ENCODE results near the gene ASPSCR1. TPM values are rescaled to one million over a fixed set of nuclear protein-coding genes. Genes with fewer than 3 reads are reported as not detected.
A peak's percentile ranks its signal among the peaks of the same experiment; 100 is the strongest.

The ASPSCR1 gene
- total RNA-seq, 1 experiment from 2014 or later: 51.0 TPM

DNA sequence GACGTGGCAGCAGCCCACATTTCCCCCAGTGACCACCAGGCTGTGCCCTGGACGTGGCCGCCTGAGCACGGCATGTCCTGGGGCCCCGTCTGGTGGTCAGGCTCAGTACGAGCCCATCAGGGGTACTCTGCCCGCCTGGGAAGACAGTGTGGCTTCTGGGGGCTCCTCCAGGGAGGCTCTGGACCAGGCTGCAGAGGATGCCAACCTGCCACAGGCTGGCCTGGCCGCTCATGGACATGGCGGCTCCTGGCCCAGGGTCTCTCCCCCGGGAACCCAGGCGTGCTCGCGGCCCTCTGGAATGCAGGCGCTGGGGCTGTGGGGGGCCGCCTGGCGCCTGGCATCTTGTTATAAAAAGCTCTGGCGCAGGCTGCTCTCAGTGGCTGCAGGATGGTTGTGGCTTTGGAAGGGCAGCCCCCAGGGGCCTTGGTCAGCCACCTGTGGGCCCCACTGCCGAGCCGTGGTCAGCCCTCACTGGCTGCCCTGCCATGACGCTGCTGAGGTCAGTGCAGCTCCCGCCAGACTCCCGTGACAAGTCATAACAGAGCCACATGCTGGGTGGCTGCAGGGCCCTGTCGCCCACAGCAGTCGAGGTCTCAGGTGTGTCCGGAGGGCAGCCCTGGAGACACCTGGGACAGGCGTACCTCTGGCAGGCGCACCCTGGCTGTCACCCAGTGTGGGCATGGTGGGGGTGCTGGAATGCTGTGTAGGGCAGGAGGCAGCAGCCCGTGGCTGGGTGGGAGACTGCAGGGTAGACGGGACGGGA lies 30.2 kb downstream of the ASPSCR1 start:
- POLR2A ChIA-PET: no interaction called here
- Histone ChIP-seq H3K4me2 (ENCODE audit: low read length) (no peak overlapping the region), H3K9me3 (ENCODE audit: control insufficient read depth in 1 of 2, insufficient read depth in 1 of 2, low read depth in 1 of 2, low read length in 2 of 2) (no peaks in the 10 kb centered on the region), H3K27ac (ENCODE audit: low read depth, low read length) (peak overlapping the region; percentile 5; the same call in 1 of the 2 replicates), H3K36me3 (ENCODE audit: control insufficient read depth in 1 of 2, insufficient read depth in 2 of 2, low read length in 2 of 2) (no peaks in the 10 kb centered on the region), H2AFZ (ENCODE audit: low read depth, low read length, poor library complexity, severe bottlenecking) (no peak overlapping the region), H3K9me2 (ENCODE audit: insufficient read depth) (no peaks in the 10 kb centered on the region), H3K4me1 (ENCODE audit: control insufficient read depth in 1 of 2, insufficient read depth in 2 of 2, low read length in 2 of 2) (peaks cover 23 to 30% of the 10 kb centered on the region in 2 experiments), H3K4me3 (replicated peaks in 1 of 2; ENCODE audit: low read depth in 1 of 2, low read length in 2 of 2) (no peak overlapping the region), H3K79me2 (ENCODE audit: insufficient read depth, low read length) (no peaks in the 10 kb centered on the region), H3K27me3 (ENCODE audit: insufficient read depth, low read length) (no peaks in the 10 kb centered on the region), H3K9ac (ENCODE audit: low read length) (no peak overlapping the region), H4K20me1 (ENCODE audit: insufficient read depth) (no peaks in the 10 kb centered on the region)
- TF ChIP-seq, protein P1, sequence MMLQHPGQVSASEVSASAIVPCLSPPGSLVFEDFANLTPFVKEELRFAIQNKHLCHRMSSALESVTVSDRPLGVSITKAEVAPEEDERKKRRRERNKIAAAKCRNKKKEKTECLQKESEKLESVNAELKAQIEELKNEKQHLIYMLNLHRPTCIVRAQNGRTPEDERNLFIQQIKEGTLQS (IDR thresholded peaks at IDR 0.05): no peak
- TF ChIP-seq POLR2A (IDR thresholded peaks at IDR 0.05; ENCODE audit: borderline replicate concordance, extremely low read depth, insufficient read depth, insufficient read length) (no peak), SP1 (IDR thresholded peaks at IDR 0.05; ENCODE audit: low read depth) (no peak), FOSL1 (IDR thresholded peaks at IDR 0.05; ENCODE audit: low read depth) (no peak), SRF (IDR thresholded peaks at IDR 0.05; ENCODE audit: low read depth) (no peak), CBX3 (IDR thresholded peaks at IDR 0.05; ENCODE audit: low read depth) (no peak), CEBPB (IDR thresholded peaks at IDR 0.05; ENCODE audit: low read depth) (no peak), ZNF274 (IDR thresholded peaks at IDR 0.05; ENCODE audit: low read depth, low read length) (no peak), SIN3A (IDR thresholded peaks at IDR 0.05; ENCODE audit: low read depth) (no peak), POLR2AphosphoS5 (IDR thresholded peaks at IDR 0.05; ENCODE audit: low read depth, low read length) (no peak), EGR1 (IDR thresholded peaks at IDR 0.05; ENCODE audit: low read depth) (no peak), ZBTB33 (IDR thresholded peaks at IDR 0.05; ENCODE audit: extremely low read depth, insufficient replicate concordance, low read length) (no peak), EZH2 (IDR thresholded peaks at IDR 0.05) (no peak)
- TF ChIP-seq, protein P2, sequence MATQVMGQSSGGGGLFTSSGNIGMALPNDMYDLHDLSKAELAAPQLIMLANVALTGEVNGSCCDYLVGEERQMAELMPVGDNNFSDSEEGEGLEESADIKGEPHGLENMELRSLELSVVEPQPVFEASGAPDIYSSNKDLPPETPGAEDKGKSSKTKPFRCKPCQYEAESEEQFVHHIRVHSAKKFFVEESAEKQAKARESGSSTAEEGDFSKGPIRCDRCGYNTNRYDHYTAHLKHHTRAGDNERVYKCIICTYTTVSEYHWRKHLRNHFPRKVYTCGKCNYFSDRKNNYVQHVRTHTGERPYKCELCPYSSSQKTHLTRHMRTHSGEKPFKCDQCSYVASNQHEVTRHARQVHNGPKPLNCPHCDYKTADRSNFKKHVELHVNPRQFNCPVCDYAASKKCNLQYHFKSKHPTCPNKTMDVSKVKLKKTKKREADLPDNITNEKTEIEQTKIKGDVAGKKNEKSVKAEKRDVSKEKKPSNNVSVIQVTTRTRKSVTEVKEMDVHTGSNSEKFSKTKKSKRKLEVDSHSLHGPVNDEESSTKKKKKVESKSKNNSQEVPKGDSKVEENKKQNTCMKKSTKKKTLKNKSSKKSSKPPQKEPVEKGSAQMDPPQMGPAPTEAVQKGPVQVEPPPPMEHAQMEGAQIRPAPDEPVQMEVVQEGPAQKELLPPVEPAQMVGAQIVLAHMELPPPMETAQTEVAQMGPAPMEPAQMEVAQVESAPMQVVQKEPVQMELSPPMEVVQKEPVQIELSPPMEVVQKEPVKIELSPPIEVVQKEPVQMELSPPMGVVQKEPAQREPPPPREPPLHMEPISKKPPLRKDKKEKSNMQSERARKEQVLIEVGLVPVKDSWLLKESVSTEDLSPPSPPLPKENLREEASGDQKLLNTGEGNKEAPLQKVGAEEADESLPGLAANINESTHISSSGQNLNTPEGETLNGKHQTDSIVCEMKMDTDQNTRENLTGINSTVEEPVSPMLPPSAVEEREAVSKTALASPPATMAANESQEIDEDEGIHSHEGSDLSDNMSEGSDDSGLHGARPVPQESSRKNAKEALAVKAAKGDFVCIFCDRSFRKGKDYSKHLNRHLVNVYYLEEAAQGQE (IDR thresholded peaks at IDR 0.05; ENCODE audit: low read depth): no peak
- TF ChIP-seq, protein P3, sequence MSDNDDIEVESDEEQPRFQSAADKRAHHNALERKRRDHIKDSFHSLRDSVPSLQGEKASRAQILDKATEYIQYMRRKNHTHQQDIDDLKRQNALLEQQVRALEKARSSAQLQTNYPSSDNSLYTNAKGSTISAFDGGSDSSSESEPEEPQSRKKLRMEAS (IDR thresholded peaks at IDR 0.05): no peak
- TF ChIP-seq, protein P4, sequence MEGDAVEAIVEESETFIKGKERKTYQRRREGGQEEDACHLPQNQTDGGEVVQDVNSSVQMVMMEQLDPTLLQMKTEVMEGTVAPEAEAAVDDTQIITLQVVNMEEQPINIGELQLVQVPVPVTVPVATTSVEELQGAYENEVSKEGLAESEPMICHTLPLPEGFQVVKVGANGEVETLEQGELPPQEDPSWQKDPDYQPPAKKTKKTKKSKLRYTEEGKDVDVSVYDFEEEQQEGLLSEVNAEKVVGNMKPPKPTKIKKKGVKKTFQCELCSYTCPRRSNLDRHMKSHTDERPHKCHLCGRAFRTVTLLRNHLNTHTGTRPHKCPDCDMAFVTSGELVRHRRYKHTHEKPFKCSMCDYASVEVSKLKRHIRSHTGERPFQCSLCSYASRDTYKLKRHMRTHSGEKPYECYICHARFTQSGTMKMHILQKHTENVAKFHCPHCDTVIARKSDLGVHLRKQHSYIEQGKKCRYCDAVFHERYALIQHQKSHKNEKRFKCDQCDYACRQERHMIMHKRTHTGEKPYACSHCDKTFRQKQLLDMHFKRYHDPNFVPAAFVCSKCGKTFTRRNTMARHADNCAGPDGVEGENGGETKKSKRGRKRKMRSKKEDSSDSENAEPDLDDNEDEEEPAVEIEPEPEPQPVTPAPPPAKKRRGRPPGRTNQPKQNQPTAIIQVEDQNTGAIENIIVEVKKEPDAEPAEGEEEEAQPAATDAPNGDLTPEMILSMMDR (IDR thresholded peaks at IDR 0.05 in 2 of 3, conservative IDR thresholded peaks at IDR 0.05 in 1 of 3; ENCODE audit: borderline replicate concordance in 1 of 3, insufficient read depth in 1 of 3, low read depth in 2 of 3, low read length in 2 of 3): no peak
- RAD21 ChIA-PET (ENCODE audit: low non-redundant PET in 1 of 2, low total read pairs in 2 of 2, uncharacterized antibody in 2 of 2, unreplicated experiment in 2 of 2): no interaction called here
- BruUV-seq (replicated peaks): no TSS peak
- DNase-seq (ENCODE audit: low read depth, low spot score) (no peak), ATAC-seq (no peak)
- intact Hi-C loops (cut with micrococcal nuclease): no loop called here
- CTCF ChIA-PET: no interaction called here

All from HCT116 (cell line).